ENCODE data around the gene SSX2IP.

Gene SSX2IP

DNA sequence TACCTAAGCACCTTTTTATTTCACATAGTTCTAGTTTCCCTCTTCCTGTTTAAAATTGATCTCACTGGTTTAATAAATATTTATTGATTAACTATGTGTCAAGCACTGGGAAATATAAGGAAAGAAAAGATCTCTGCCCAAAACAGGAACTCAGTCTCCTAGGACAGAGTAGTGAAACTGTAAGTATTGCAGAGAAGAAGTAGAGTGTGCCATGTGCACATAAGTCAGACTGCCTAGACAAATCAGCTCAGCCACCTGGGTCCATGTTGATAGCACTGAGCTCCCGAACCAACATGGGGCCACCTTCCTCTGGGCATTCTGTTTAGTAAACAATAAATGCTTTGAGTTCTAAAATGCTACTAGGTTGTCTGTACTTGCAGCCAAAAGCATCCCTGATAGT lies 9.8 kb upstream of the SSX2IP start:
- Mint-ChIP-seq H3K4me1 (ENCODE audit: low read depth) (peaks cover 15% of the 10 kb centered on the region), H3K9me3 (no peaks in the 10 kb centered on the region), H3K4me3 (no peak overlapping the region), H3K27ac (no peak overlapping the region), H3K27me3 (ENCODE audit: low read depth) (peaks cover 10% of the 10 kb centered on the region), H3K36me3 (ENCODE audit: low read depth) (no peaks in the 10 kb centered on the region)
- no peak for DNase-seq (ENCODE audit: low spot score)

DNA sequence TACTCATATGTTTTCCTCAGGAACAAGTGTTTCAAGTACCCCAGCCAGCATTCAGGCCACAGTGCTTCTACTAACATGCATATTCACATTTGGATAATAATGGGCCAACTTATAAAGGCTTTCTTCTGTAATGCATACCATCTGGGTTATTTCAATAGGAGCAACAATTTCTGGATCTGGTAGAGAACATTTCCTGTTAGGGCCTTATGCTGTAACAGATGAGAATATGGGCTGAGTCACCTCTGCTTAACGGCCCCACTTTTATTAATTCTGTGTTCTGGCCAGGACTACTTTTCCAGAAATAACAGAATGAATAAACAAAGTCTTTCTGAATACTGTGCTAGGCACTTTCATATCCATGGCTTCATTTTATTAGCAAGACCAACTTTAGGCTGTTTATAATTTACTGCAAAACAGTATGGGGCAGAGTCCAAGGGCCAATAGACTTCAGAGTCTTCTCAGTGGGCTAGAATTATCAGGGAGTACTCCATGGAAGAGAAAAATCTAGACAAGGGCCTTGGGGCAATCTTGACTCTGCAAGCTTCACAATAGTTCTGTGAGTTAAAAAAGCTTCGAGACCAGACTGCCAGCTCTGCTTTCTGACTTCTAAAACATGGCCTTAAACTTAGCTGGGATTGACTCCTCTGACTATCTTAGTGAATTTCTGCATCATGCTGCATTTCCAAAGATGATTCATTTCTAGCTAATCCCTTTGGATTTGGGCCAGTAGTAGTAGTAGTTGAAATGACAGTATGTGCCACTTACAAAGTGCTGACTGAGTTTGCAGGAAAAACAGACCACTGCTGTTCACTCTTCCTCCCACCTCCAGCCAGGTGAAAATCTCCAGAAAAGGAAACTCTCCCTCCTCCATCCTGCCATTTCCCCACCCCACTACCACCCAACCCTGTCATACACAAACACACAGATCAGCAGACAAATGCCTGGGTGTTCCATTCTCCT lies 8.2 kb upstream of the SSX2IP start:
- no peak overlapping the region for H3K27ac Mint-ChIP-seq

DNA sequence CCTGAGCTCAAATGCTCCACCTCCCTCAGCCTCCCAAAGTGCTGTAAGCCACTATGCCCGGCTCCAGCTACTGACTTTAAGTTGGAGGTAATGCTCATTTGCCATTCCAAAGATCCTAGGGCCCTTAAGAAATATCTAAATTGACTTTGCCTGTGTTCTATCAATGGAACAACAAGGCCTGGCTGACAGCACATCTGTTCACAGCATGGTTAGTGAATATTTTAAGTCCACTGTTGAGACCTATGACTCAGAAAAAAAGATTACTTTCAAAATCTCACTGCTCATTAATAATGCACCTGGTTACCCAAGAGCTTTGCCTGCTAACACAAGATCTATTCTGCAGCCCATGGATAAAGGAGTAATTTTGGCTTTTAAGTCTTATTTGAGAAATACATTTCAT lies 3.5 kb upstream of the SSX2IP start:
- H3K4me3 Mint-ChIP-seq = peak overlapping the region; percentile 16
- no peaks in the 10 kb centered on the region for H3K27me3 Mint-ChIP-seq (ENCODE audit: low read depth)

More for the DNA sequence above, 8.2 kb upstream of the SSX2IP start:
- H3K4me3 Mint-ChIP-seq = no peak overlapping the region
- peaks cover 7% of the 10 kb centered on the region for H3K9me3 Mint-ChIP-seq
- no peak for DNase-seq (ENCODE audit: low spot score)
- peaks cover 20% of the 10 kb centered on the region for H3K4me1 Mint-ChIP-seq (ENCODE audit: low read depth)
- no peaks in the 10 kb centered on the region for H3K36me3 Mint-ChIP-seq (ENCODE audit: low read depth)
- H3K27me3 Mint-ChIP-seq (ENCODE audit: low read depth) = peaks cover 10% of the 10 kb centered on the region

DNA sequence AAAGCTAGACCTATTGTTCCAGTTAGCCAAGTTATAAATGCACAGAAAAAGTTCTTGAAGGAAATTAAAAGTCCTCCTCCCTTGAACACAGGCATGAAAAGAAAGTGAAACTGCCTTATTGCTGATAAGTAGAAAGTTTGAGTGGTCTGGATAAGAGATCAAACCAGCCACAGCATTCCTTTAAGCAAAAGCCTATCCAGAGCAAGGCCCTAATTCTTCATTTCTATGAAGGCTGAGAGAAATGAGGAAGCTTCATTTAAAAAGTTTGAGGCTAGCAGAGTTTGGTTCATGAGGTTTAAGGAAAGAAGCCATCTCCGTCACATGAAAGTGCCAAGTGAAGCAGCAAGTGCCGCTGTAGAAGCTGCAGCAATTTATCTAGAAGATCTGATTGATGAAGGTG lies 2.7 kb upstream of the SSX2IP start:
- Mint-ChIP-seq H3K27ac (peak overlapping the region; percentile 85), H3K36me3 (ENCODE audit: low read depth) (peaks cover 2% of the 10 kb centered on the region), H3K27me3 (ENCODE audit: low read depth) (no peaks in the 10 kb centered on the region), H3K4me1 (ENCODE audit: low read depth) (peaks cover 39% of the 10 kb centered on the region), H3K9me3 (peaks cover 7% of the 10 kb centered on the region), H3K4me3 (peak overlapping the region; percentile 75)
- DNase-seq (ENCODE audit: low spot score) = no peak

More for the DNA sequence above, 3.5 kb upstream of the SSX2IP start:
- H3K4me1 Mint-ChIP-seq (ENCODE audit: low read depth) = peaks cover 34% of the 10 kb centered on the region
- no peak overlapping the region for H3K27ac Mint-ChIP-seq
- no peak for DNase-seq (ENCODE audit: low spot score)
- peaks cover under 1% of the 10 kb centered on the region for H3K36me3 Mint-ChIP-seq (ENCODE audit: low read depth)
- H3K9me3 Mint-ChIP-seq = peaks cover 7% of the 10 kb centered on the region

DNA sequence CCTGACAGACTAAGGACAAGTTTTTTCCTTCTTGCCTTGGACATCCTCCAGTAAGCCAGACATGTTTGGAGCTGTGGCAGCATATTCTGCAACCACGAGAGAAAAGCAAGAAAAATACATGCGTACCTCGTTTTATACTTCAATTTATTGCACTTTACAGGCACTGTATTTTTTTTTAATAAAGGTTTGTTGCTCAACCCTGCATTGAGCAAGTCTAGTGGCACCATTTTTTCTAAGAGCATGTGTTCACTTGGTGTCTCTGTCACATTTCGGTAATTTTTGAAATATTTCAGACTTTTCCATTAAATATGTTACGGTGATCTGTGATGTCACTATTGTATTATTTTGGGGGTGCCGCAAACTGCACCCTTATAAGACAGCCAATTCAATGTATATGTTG lies 2.1 kb upstream of the SSX2IP start:
- Mint-ChIP-seq H3K27ac (peak overlapping the region; percentile 85), H3K4me3 (peak overlapping the region; percentile 75), H3K36me3 (ENCODE audit: low read depth) (peaks cover 2% of the 10 kb centered on the region), H3K9me3 (peaks cover 7% of the 10 kb centered on the region), H3K4me1 (ENCODE audit: low read depth) (peaks cover 43% of the 10 kb centered on the region), H3K27me3 (ENCODE audit: low read depth) (no peaks in the 10 kb centered on the region)
- no peak for DNase-seq (ENCODE audit: low spot score)

DNA sequence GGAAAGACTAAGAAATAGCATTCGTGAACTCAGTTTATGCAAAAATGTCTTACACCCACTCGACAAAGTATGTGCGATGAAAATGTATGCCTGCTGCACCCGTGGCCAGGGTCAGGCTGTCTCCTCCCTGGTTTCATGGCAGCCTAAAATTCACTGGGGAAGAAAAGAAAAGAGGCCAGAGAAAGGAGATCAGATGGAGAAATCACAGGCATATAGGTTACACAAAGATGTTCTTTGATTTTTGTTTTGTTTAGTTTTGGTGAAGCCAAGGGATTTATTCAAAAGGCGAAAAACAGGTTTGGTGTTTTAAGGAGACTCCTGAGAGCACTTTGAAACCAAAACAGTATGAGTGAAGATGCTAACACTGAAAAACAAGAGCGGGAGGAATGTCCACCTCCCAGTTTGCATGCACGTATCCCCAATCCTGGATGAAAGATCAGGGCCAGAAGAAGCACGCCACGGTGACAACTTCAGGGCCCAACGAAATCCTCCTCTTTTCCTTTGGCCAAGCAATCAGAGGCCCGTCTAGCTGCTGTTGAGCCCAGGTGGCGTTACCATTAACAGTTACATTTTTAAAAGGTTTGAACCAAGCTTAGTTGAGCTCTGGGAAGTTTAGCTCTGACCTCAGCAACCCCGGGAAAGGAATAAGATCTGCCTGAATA lies 992 bp upstream of the SSX2IP start:
- DNase-seq (ENCODE audit: low spot score) = no peak

DNA sequence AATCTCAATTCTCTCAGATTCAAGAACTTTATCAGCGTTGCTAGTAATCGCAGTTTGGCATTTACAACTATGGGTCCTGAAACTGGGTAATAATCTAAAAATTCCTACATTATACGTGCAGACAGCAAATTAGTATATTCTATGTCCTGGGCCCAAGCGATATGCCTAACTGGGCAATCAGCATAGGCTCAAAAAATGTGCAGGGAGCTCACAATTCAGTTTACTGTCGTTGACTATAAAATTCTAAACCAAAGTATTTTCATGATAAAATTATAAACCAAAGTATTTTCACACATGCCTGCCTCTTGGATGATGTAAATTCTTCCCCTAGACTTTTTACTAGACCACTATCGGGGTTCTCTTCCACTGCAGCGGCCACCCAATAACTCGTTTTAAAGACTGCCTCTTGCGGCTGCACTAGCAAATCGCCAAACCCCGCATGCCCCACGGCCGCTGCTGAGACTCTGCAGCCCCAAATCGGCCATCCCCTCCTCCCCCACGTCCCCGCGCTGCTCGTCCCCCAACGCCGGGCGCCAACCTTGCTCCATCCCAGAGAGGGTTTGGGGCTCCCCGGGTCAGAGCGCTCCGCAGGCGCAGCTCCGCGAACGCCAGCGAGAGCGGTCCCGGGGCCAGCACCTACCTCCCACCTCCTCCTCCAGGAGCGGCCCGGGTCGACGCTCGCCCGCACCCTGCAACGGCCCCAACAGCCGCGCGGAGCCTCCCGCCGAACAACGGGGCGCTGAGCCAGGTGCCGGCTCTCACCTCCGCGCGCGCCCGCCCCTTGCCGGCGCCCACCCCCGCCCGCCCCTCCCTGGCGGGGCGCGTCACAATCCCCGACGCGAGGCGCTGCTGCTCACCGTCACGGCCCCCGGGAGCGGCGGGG lies 506 bp downstream of the SSX2IP start:
- Mint-ChIP-seq H3K4me1 (ENCODE audit: low read depth) (peaks cover 48% of the 10 kb centered on the region), H3K27ac (peak overlapping the region; percentile 64), H3K27me3 (ENCODE audit: low read depth) (no peaks in the 10 kb centered on the region), H3K36me3 (ENCODE audit: low read depth) (peaks cover 4% of the 10 kb centered on the region), H3K9me3 (peaks cover 7% of the 10 kb centered on the region), H3K4me3 (peak overlapping the region; percentile 81)
- peak; percentile 46 for DNase-seq (ENCODE audit: low spot score)

More for the DNA sequence above, 992 bp upstream of the SSX2IP start:
- H3K36me3 Mint-ChIP-seq (ENCODE audit: low read depth) = peaks cover 4% of the 10 kb centered on the region
- H3K27ac Mint-ChIP-seq = peak overlapping the region; percentile 85
- H3K4me3 Mint-ChIP-seq = peak overlapping the region; percentile 87
- peaks cover 7% of the 10 kb centered on the region for H3K9me3 Mint-ChIP-seq
- H3K27me3 Mint-ChIP-seq (ENCODE audit: low read depth) = no peaks in the 10 kb centered on the region
- peaks cover 49% of the 10 kb centered on the region for H3K4me1 Mint-ChIP-seq (ENCODE audit: low read depth)

DNA sequence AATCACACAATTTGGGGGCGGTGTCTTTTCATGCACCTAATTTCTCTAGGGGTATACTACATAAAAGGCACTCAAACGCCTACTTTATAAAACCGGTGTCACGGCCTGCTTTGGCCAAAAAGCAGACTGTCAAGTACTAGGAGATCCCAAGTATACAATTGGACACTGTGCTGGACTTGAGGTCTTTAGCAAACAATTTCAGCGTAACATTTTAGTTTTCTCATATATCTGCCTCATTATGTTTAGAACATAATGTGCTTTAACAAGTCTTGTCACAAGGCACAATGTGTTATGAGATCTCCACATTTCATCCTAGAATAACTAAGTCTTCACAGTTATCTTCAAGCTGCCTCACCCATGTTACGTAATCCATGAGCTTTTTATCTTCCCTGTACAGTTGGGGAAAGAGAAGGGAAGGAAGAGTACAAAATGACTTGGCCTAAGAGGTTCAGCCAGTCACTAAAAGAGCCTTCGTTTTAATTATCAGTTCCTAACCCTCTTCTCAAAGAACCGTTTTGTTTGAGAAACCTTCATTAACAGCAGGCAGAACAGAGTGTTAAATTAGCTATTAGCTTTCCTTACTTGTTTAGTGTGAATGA lies 1.7 kb downstream of the SSX2IP start:
- H3K27me3 Mint-ChIP-seq (ENCODE audit: low read depth) = no peaks in the 10 kb centered on the region
- no peak overlapping the region for H3K27ac Mint-ChIP-seq

DNA sequence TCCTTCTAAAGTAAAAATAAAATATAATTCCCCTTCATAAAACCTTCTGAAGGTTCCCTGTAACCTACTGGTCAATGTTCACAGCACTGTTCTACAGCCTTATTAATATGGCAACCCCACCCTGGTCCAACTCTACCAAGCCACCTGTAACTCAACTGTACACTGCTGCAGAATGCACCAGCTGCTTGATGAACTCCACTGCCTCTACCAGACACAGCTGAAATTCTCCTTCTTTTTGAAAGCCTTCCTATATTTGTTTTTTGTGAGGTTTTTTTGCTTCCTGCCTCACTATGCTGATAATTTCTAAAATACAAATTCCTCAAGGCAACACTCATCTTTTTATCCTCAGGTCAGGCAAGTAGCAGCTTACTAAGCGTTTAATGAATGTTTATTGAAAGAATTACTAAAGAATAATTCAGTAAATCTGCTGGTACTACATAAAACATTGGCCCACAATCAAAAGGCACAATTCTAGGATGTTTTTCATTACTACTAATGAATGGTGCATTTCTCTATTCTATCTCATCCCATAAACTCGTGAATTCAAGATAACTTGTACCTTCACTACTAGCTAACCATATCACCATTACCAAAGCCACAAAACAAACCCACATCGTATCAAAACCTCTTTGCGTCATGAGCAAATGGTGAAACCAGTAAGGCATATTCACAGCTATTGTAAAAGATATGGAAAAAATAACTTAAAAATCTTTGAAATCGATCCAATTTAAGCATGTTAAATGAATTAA lies 2.4 kb downstream of the SSX2IP start:
- Mint-ChIP-seq H3K36me3 (ENCODE audit: low read depth) (peaks cover 4% of the 10 kb centered on the region), H3K27ac (no peak overlapping the region), H3K4me1 (ENCODE audit: low read depth) (peaks cover 39% of the 10 kb centered on the region), H3K9me3 (no peaks in the 10 kb centered on the region), H3K4me3 (peak overlapping the region; percentile 17), H3K27me3 (ENCODE audit: low read depth) (no peaks in the 10 kb centered on the region)
- DNase-seq (ENCODE audit: low spot score) = no peak

More for the DNA sequence above, 1.7 kb downstream of the SSX2IP start:
- Mint-ChIP-seq H3K4me1 (ENCODE audit: low read depth) (peaks cover 43% of the 10 kb centered on the region), H3K9me3 (no peaks in the 10 kb centered on the region), H3K36me3 (ENCODE audit: low read depth) (peaks cover 4% of the 10 kb centered on the region), H3K4me3 (peak overlapping the region; percentile 53)
- no peak for DNase-seq (ENCODE audit: low spot score)

DNA sequence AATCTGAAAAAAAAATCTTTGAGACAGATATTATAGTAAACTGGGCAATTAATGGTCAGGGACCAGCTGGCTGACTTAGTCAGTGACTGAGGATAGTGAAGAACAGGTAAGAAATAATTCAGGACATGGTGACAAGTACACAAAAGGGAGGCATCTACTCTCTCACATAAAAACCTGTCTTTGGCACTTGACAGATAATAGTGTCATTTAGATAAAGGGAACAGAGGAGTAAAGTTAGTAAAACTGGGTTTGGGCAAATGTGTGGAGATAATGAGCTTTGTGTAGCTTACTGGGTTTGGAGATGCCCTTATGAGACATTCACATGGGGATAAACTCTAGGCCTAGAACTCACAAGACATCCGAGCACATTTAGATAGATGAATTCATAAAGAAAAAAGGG lies 4.0 kb downstream of the SSX2IP start:
- Mint-ChIP-seq H3K27me3 (ENCODE audit: low read depth) (no peaks in the 10 kb centered on the region), H3K4me3 (no peak overlapping the region), H3K36me3 (ENCODE audit: low read depth) (peaks cover 9% of the 10 kb centered on the region), H3K9me3 (no peaks in the 10 kb centered on the region), H3K27ac (no peak overlapping the region), H3K4me1 (ENCODE audit: low read depth) (peaks cover 32% of the 10 kb centered on the region)
- no peak for DNase-seq (ENCODE audit: low spot score)

DNA sequence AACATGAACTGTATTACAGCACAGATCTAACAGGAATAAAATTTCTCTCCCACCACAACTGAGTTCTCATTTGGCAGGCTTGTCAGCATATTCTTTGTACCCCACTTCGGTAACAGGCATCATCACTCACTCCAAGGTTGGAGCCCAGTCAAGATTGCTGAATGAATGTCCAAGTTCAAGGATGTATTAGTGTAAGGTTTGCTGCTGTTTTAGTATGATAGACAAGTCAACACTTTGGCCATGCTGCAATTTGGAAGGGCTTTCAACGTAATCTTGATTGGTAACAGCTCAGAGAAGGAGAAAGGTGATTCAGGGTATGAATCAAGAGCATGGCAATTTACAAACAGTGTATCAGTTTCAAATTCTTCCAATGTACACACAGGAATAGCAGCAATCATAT lies 6.8 kb downstream of the SSX2IP start:
- Mint-ChIP-seq H3K9me3 (no peaks in the 10 kb centered on the region), H3K27ac (no peak overlapping the region), H3K36me3 (ENCODE audit: low read depth) (peaks cover 10% of the 10 kb centered on the region), H3K4me1 (ENCODE audit: low read depth) (peaks cover 21% of the 10 kb centered on the region), H3K4me3 (no peak overlapping the region), H3K27me3 (ENCODE audit: low read depth) (no peaks in the 10 kb centered on the region)
- no peak for DNase-seq (ENCODE audit: low spot score)

DNA sequence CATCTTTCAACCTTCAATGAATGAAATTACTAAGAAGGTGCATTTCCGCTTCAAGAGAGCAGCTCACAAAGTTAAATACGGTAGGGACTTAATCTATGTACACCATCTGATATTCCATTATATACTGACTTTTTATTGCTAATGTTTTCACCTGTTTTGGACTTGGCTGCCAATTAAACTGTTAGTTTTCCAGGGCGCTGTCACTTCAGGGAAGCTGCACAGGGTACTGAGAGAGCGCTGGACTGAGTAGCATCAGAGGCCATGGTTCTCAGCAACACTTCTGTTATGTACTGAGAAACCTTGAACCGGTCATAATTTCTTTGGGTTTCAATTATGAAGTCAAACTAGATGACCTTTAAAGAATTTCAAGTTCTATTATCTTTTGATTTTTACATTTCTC lies 8.2 kb downstream of the SSX2IP start:
- H3K27me3 Mint-ChIP-seq (ENCODE audit: low read depth) = no peaks in the 10 kb centered on the region
- H3K4me3 Mint-ChIP-seq = no peak overlapping the region
- H3K27ac Mint-ChIP-seq = no peak overlapping the region
- H3K4me1 Mint-ChIP-seq (ENCODE audit: low read depth) = peaks cover 13% of the 10 kb centered on the region
- H3K9me3 Mint-ChIP-seq = no peaks in the 10 kb centered on the region
- peaks cover 13% of the 10 kb centered on the region for H3K36me3 Mint-ChIP-seq (ENCODE audit: low read depth)
- DNase-seq (ENCODE audit: low spot score) = no peak
